HG02642 (cell line): ENCODE data around the gene KCNN4.

ENCODE experiments used
- ATAC-seq: cut with Tn5 transposase; IDR thresholded peaks from one replicate; pipeline ENCODE4 v1.9.1; 2021; ENCODE audit warnings: mild to moderate bottlenecking; ENCODE audit not compliant: unreplicated experiment, poor library complexity

KCNN4 gene

GRCh38 chr19:43751466-43752220 is 29.1 kb downstream of the KCNN4 start:
- ATAC-seq = no peak

DNA sequence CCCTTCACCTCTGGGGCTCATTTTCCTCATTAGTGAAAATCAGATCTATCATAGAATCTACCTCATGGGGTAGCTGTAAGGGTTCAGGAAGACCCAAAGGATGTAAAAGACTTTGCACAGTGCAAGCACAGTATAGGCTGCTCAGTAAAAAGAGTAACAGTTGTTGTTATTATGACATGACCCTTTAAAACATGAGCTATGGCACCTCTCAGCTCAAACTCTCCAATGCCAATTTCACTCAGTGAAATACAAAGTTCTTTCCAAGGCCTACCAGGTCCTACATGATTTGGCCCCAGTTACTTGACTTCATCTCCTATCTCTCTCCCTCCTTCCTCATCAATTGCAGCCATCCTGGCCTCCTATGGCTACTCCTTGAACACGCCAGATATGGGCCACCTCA is 30.9 kb downstream of the KCNN4 start:
- no peak for ATAC-seq

DNA sequence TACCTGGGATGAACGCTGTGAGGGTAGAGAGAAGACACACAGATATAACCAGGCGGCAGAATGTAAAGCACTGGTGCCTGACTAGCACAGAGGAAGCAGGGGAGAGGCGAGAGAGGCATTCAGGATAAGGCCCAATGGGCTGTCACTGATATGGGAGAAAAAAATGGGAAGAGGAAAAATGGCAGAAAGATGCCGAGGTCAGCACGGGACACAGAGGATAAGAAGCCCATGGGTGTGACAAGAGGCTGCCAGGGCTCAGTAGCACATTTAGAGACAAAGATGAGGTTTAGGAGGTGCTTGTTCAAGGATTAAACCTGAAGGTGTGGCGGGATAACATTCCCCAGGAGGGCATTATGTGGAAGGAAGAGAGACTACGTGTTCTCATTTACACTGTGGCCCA is 31.6 kb downstream of the KCNN4 start:
- no peak for ATAC-seq

GRCh38 chr19:43748685-43749084 is 32.1 kb downstream of the KCNN4 start:
- ATAC-seq = no peak

GRCh38 chr19:43748205-43748594 is 32.6 kb downstream of the KCNN4 start:
- no peak for ATAC-seq

DNA sequence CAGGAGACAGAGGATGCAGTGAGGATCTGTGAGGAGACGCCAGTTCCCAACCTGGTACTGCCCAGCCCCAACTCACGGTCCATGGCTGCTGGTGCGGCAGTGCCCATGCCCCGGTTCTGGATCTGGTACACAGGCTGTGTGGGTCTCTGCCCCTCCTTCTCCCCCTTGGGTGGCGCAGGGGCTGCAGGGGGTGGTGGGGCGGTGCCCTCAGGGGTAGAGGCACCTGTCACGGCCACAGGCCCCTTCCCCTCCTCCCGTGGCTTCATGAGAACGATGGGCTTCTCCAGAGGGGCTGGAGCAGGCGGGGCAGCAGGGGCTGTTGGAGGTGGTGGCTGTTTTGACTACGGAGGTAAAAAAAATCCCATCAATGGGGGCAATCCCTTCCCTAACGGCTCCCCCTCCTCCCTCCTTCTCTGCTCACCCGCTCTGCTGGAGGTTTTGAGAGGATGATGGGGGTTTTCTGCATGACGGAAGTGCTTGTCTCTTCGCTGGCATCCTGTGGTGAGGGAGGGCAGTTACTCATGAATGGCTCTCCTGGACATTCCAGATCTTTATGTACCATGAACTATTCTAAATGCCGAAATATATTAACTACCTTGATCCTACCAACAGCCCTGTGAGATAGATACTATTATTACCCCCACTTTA is 33.1 kb downstream of the KCNN4 start:
- ATAC-seq = no peak

DNA sequence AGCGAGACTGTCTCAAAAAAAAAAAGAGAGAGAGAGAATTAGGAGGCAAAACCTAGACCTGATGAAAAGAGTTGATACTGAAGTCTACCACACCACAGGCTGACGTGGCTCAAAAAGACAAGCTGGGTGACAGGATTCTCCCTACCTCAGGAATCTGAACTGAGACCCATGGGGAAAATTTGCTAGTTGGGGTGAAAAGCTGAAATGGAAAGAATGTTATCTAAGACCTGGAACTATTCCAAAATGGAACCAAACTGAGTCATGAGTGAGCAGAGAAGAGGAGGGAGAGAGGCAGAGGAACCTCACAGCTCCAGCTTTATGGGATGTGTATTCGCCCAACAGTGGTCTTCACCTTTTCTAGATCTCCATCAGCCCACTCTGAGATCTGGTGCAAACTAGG is 37.7 kb downstream of the KCNN4 start:
- no peak for ATAC-seq

GRCh38 chr19:43741075-43741825 is 39.5 kb downstream of the KCNN4 start:
- no peak for ATAC-seq

DNA sequence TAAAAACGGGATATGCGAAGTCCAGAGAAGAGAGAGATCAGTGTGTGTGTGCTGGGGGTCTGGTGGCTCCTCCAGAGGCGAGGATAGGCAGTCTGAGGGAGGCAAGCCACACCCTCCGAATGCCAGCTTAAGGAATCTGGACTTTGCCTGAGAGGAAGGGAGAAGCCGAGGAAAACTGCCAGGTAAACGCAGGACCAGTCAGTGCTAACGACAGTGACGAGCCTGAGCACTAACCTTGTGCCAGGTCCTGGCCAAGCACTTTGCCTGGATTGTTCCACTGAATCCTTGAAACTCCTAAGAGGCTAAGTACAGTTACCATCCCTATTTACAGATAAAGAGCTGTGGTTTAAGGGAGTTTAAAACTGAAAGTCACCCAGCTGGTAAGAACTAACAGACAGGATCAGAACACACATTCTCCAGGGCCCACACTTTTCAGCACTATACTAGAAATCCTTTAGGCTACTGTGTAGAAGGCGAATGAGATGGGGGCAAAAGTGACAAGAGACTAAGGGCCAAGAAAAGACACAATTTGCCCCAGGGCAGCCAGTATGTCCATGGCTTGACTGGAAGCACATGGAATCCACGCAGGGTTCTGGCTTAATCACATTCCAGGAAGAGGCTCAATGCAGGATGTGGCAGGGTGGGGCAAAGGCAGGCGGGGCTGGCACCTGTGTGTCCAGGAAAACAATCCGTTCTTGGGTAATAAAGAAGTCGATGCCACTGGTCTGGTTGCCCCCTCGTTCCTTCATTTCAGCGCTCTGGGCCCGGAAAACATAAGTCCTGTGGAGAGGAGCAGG is 41.1 kb downstream of the KCNN4 start:
- no peak for ATAC-seq

GRCh38 chr19:43738780-43739211 is 42.0 kb downstream of the KCNN4 start:
- ATAC-seq = no peak

DNA sequence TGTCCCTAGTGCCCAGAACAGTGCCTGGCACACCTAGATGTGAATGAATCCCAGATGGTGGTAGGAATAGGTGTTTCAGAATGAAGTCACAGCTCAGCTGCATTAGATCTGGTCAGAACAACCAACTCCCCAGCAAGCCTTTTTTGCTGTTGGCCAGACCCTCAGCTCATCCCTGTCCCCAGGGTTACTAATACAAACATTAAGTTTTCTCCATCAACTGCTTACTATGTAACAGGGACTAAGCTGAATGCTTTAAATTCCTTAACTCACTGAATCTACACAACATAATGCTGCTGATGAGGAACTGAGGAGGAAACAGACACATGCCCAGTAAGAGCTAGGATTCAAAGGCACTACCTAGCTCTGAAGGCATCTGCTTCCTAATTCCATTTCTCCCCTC is 44.8 kb downstream of the KCNN4 start:
- ATAC-seq = no peak

GRCh38 chr19:43735013-43735412 is 45.8 kb downstream of the KCNN4 start:
- no peak for ATAC-seq

DNA sequence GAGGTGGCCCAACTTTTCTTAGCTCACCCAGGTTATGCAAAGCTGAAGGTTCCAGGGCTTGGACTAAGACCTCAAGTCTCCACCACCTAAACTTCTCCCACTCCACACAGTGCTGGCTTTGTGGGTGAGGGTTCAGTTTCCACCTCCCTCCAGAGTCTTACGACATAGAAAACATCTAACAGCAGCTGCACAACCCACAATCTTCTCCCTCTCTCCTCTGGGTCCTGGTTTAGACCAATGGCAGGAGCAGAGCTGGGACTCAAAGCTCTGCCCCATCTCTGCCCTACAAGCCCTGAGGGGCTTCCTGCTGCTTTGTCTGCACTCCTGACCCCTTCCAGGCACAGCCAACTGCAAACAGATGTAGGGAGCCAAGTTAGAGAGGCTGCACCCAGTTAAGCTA is 48.9 kb downstream of the KCNN4 start:
- no peak for ATAC-seq

GRCh38 chr19:43731346-43731745 is 49.4 kb downstream of the KCNN4 start:
- ATAC-seq = no peak

- no peak for ATAC-seq
Measured at GRCh38 chr19:43729919-43730318, 50.9 kb downstream of the KCNN4 start.

DNA sequence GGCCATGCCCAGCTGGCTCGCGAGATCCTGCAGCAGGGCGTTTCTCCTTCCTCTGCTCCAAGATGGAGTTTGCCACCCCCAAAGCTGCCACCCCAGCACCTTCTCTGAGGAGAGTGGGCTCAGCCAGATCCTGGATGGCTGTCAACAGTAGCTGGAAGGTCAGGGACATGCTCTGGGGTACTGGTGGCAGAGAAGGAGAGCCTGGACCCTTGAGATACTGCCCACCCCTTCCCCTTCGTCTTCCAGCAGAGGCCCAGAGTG is 53.2 kb downstream of the KCNN4 start:
- ATAC-seq = no peak

- ATAC-seq = no peak
Measured at GRCh38 chr19:43726736-43727592, 53.8 kb downstream of the KCNN4 start.

DNA sequence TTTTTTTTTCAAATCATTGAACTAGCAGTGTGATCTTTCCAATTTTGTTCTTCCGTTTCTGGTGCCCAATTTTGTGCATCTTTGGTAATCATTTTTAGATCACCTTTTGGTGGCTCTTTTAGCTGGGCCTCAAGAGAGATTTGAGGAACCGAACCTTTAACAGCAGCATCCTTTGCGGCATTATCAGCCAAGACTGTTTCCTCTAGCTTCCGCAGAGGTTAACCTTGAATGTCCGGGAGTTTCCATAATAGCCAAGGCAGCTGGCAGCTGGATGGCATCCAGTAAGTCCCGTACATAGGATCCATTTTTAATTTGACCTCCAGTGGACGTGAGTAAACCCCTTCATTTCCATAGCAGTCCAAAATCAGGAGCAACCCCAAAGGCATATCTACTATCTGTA is 55.3 kb downstream of the KCNN4 start:
- ATAC-seq = no peak

GRCh38 chr19:43724896-43725295 is 55.9 kb downstream of the KCNN4 start:
- ATAC-seq = no peak

GRCh38 chr19:43723588-43723987 is 57.2 kb downstream of the KCNN4 start:
- ATAC-seq = no peak
